Astrocyte of the cerebellum (primary cell): ENCODE results near the gene URM1.

Experiments used
- DNase-seq: peaks from one replicate; pipeline ENCODE4 v3.0.0-alpha.2; 2011; ENCODE audit warnings: low read depth
- H3K4me3 ChIP-seq: 2 replicates; pipeline ENCODE4 v1.5.1; 2011; ENCODE audit warnings: mild to moderate bottlenecking, low read depth, low read length, moderate library complexity
- CTCF ChIP-seq: IDR thresholded peaks from 2 replicates; pipeline ENCODE4 v1.5.1; 2012; ENCODE audit warnings: low read length, low read depth, moderate library complexity, mild to moderate bottlenecking; ENCODE audit errors: missing control alignments
- in situ Hi-C: cut with HindIII; loops from 2 replicates; pipeline ENCODE4 v1.10.0; 2017; ENCODE audit warnings: low sequenced_read_pairs

The URM1 gene

GRCh38 chr9:128424268-128424780 lies 53.1 kb downstream of the URM1 start:
- in situ Hi-C loops = no loop called here
- no peak for DNase-seq
- no peak overlapping the region for H3K4me3 ChIP-seq
- no peak for TF ChIP-seq CTCF

GRCh38 chr9:128428644-128429512 lies 57.7 kb downstream of the URM1 start:
- no peak for TF ChIP-seq CTCF
- no peak overlapping the region for H3K4me3 ChIP-seq
- no peak for DNase-seq
- in situ Hi-C loops = no loop called here

GRCh38 chr9:128429513-128430086 lies 58.4 kb downstream of the URM1 start:
- no peak for TF ChIP-seq CTCF
- in situ Hi-C loops = no loop called here
- no peak for DNase-seq
- no peak overlapping the region for H3K4me3 ChIP-seq

- no peak for TF ChIP-seq CTCF
- no peak overlapping the region for H3K4me3 ChIP-seq
- no peak for DNase-seq
- in situ Hi-C loops = no loop called here
Measured at GRCh38 chr9:128431207-128431606, 60.0 kb downstream of the URM1 start.

GRCh38 chr9:128434340-128434739 lies 63.2 kb downstream of the URM1 start:
- no peak for DNase-seq
- no peak for TF ChIP-seq CTCF
- H3K4me3 ChIP-seq = no peak overlapping the region
- in situ Hi-C loops = no loop called here

- TF ChIP-seq CTCF = no peak
- in situ Hi-C loops = no loop called here
- no peak for DNase-seq
- H3K4me3 ChIP-seq = no peak overlapping the region
Measured at GRCh38 chr9:128435611-128436010, 64.4 kb downstream of the URM1 start.
